Stimulated activated CD4-positive, alpha-beta T cell treated with anti-CD3 and anti-CD28 coated beads, Interleukin-12 subunit alpha, Interleukin-12 subunit beta, amount 100 ng/mL, for 4 hours (primary cell): ENCODE measurements around the gene MORN5.

Source experiments
- DNase-seq: peaks from one replicate; pipeline ENCODE4 v3.0.0-alpha.2; 2020

MORN5 gene

GRCh38 chr9:122218071-122218934 is 58.6 kb downstream of the MORN5 start:
- DNase-seq, result no peak

- no peak for DNase-seq
Measured at GRCh38 chr9:122218935-122219855, 59.5 kb downstream of the MORN5 start.

GRCh38 chr9:122219856-122220672 is 60.4 kb downstream of the MORN5 start:
- DNase-seq, result no peak

- DNase-seq, result no peak
Measured at GRCh38 chr9:122220673-122221182, 61.0 kb downstream of the MORN5 start.

GRCh38 chr9:122221183-122221811 is 61.6 kb downstream of the MORN5 start:
- DNase-seq, result no peak

GRCh38 chr9:122222791-122223190 is 63.1 kb downstream of the MORN5 start:
- no peak for DNase-seq

- no peak for DNase-seq
Measured at GRCh38 chr9:122223435-122223834, 63.7 kb downstream of the MORN5 start.

- no peak for DNase-seq
Measured at GRCh38 chr9:122225312-122226141, 65.8 kb downstream of the MORN5 start.

- DNase-seq, result no peak
Measured at GRCh38 chr9:122226142-122226757, 66.5 kb downstream of the MORN5 start.

GRCh38 chr9:122226758-122227574 is 67.3 kb downstream of the MORN5 start:
- DNase-seq, result no peak

- DNase-seq, result no peak
Measured at GRCh38 chr9:122227575-122227900, 67.8 kb downstream of the MORN5 start.

GRCh38 chr9:122228191-122228567 is 68.5 kb downstream of the MORN5 start:
- no peak for DNase-seq

- no peak for DNase-seq
Measured at GRCh38 chr9:122228568-122229484, 69.1 kb downstream of the MORN5 start, which contains the start of gene LHX6. Gene LHX6, minus strand, starts transcription at chr9:122228957. Its CDS starts 217 bp downstream, at chr9:122228740.

- no peak for DNase-seq
Measured at GRCh38 chr9:122229485-122229837, 69.8 kb downstream of the MORN5 start.

- no peak for DNase-seq
Measured at GRCh38 chr9:122232796-122233306, 73.1 kb downstream of the MORN5 start.

GRCh38 chr9:122234022-122234748 is 74.5 kb downstream of the MORN5 start:
- no peak for DNase-seq

GRCh38 chr9:122236681-122237080 is 77.0 kb downstream of the MORN5 start:
- no peak for DNase-seq

GRCh38 chr9:122239722-122240121 is 80.0 kb downstream of the MORN5 start:
- no peak for DNase-seq
